ENCODE measurements around the gene FBRSL1.

FBRSL1 gene

GRCh38 chr12:132501204-132501940 lies 11.4 kb downstream of the FBRSL1 start:
- H3K9me3 Mint-ChIP-seq: no peaks in the 10 kb centered on the region
- no peaks in the 10 kb centered on the region for H3K36me3 Mint-ChIP-seq (ENCODE audit: low read depth)
- H3K4me1 Mint-ChIP-seq: peaks cover 36% of the 10 kb centered on the region
- TF ChIP-seq CTCF (IDR thresholded peaks at IDR 0.05; ENCODE audit: unreplicated experiment in 3 of 3): no peak
- H3K27me3 Mint-ChIP-seq (ENCODE audit: low read depth): no peaks in the 10 kb centered on the region
- H3K27ac Mint-ChIP-seq: peak overlapping the region; percentile 15 to 49 (median 34)
- H3K4me3 Mint-ChIP-seq: peak overlapping the region in 2 of 3 experiments; percentile 3 to 14

GRCh38 chr12:132502149-132502881 lies 12.4 kb downstream of the FBRSL1 start:
- Mint-ChIP-seq H3K4me1 (peaks cover 37% of the 10 kb centered on the region), H3K27me3 (ENCODE audit: low read depth) (no peaks in the 10 kb centered on the region), H3K36me3 (ENCODE audit: low read depth) (no peaks in the 10 kb centered on the region), H3K27ac (peak overlapping the region; percentile 15 to 49 (median 34)), H3K9me3 (no peaks in the 10 kb centered on the region), H3K4me3 (no peak overlapping the region)
- no peak for TF ChIP-seq CTCF (IDR thresholded peaks at IDR 0.05; ENCODE audit: unreplicated experiment in 3 of 3)

GRCh38 chr12:132502882-132503193 lies 12.9 kb downstream of the FBRSL1 start:
- TF ChIP-seq CTCF (IDR thresholded peaks at IDR 0.05; ENCODE audit: unreplicated experiment in 3 of 3): no peak
- Mint-ChIP-seq H3K4me1 (peaks cover 37% of the 10 kb centered on the region), H3K27me3 (ENCODE audit: low read depth) (no peaks in the 10 kb centered on the region), H3K9me3 (no peaks in the 10 kb centered on the region), H3K4me3 (no peak overlapping the region), H3K36me3 (ENCODE audit: low read depth) (no peaks in the 10 kb centered on the region), H3K27ac (no peak overlapping the region)

- H3K4me1 Mint-ChIP-seq: peaks cover 37% of the 10 kb centered on the region
- H3K9me3 Mint-ChIP-seq: no peaks in the 10 kb centered on the region
- no peaks in the 10 kb centered on the region for H3K36me3 Mint-ChIP-seq (ENCODE audit: low read depth)
- H3K27ac Mint-ChIP-seq: peak overlapping the region in 2 of 3 experiments; percentile 25 to 37
- no peaks in the 10 kb centered on the region for H3K27me3 Mint-ChIP-seq (ENCODE audit: low read depth)
- TF ChIP-seq CTCF (IDR thresholded peaks at IDR 0.05; ENCODE audit: unreplicated experiment in 3 of 3): no peak
- H3K4me3 Mint-ChIP-seq: no peak overlapping the region
Measured at GRCh38 chr12:132503618-132504204, 13.8 kb downstream of the FBRSL1 start.

- Mint-ChIP-seq H3K27me3 (ENCODE audit: low read depth) (no peaks in the 10 kb centered on the region), H3K27ac (peak overlapping the region; percentile 69 to 98 (median 91)), H3K4me1 (peaks cover 37% of the 10 kb centered on the region), H3K4me3 (peak overlapping the region in 1 of 3 experiments; percentile 68), H3K9me3 (no peaks in the 10 kb centered on the region), H3K36me3 (ENCODE audit: low read depth) (no peaks in the 10 kb centered on the region)
- no peak for TF ChIP-seq CTCF (IDR thresholded peaks at IDR 0.05; ENCODE audit: unreplicated experiment in 3 of 3)
Measured at GRCh38 chr12:132505105-132505851, 15.3 kb downstream of the FBRSL1 start.
